ENCODE measurements around the gene IL6R. TPM values are rescaled to one million over a fixed set of nuclear protein-coding genes. Genes with fewer than 3 reads are reported as not detected.

The IL6R gene
- polyA plus RNA-seq, 3 donors, result 6.5 to 8.2 (median 6.8) TPM

GRCh38 chr1:154490317-154490716 lies 85.2 kb downstream of the IL6R start:
- no peak for DNase-seq (ENCODE audit: extremely low read depth in 1 of 11, low read depth in 9 of 11, low spot score in 4 of 11)

- DNase-seq (ENCODE audit: extremely low read depth in 1 of 11, low read depth in 9 of 11, low spot score in 4 of 11), result no peak
These were observed 87.0 kb downstream of the IL6R start for GRCh38 chr1:154492115-154492514.

- DNase-seq (ENCODE audit: extremely low read depth in 1 of 11, low read depth in 9 of 11, low spot score in 4 of 11), result no peak
These were observed 88.1 kb downstream of the IL6R start for GRCh38 chr1:154493276-154493675.

- DNase-seq (ENCODE audit: extremely low read depth in 1 of 11, low read depth in 9 of 11, low spot score in 4 of 11), result no peak
These were observed 90.5 kb downstream of the IL6R start for GRCh38 chr1:154495496-154496273.

- DNase-seq (ENCODE audit: extremely low read depth in 1 of 11, low read depth in 9 of 11, low spot score in 4 of 11), result no peak
These were observed 91.2 kb downstream of the IL6R start for GRCh38 chr1:154496383-154496782.

GRCh38 chr1:154497026-154497806 lies 92.1 kb downstream of the IL6R start:
- DNase-seq (ENCODE audit: extremely low read depth in 1 of 11, low read depth in 9 of 11, low spot score in 4 of 11), result peak in 1 of 11 donors; percentile 12

GRCh38 chr1:154499446-154499845 lies 94.3 kb downstream of the IL6R start:
- no peak for DNase-seq (ENCODE audit: extremely low read depth in 1 of 11, low read depth in 9 of 11, low spot score in 4 of 11)

- DNase-seq (ENCODE audit: extremely low read depth in 1 of 11, low read depth in 9 of 11, low spot score in 4 of 11), result no peak
These were observed 95.4 kb downstream of the IL6R start for GRCh38 chr1:154500533-154500932.

- no peak for DNase-seq (ENCODE audit: extremely low read depth in 1 of 11, low read depth in 9 of 11, low spot score in 4 of 11)
These were observed 96.4 kb downstream of the IL6R start for GRCh38 chr1:154501423-154502065.

- peak in 1 of 11 donors; percentile 50 for DNase-seq (ENCODE audit: extremely low read depth in 1 of 11, low read depth in 9 of 11, low spot score in 4 of 11)
These were observed 97.1 kb downstream of the IL6R start, which contains the start of the genes SHE and TDRD10 for GRCh38 chr1:154502066-154502743. Gene SHE (minus strand): TSS chr1:154502412. CDS start chr1:154502026, 386 bp downstream. Gene TDRD10 (plus strand): TSS chr1:154502219. CDS start chr1:154506904, 4,685 bp downstream.

GRCh38 chr1:154502744-154503115 lies 97.6 kb downstream of the IL6R start:
- no peak for DNase-seq (ENCODE audit: extremely low read depth in 1 of 11, low read depth in 9 of 11, low spot score in 4 of 11)

GRCh38 chr1:154503898-154504297 lies 98.8 kb downstream of the IL6R start:
- DNase-seq (ENCODE audit: extremely low read depth in 1 of 11, low read depth in 9 of 11, low spot score in 4 of 11), result no peak

GRCh38 chr1:154512760-154513159 lies 107.6 kb downstream of the IL6R start:
- DNase-seq (ENCODE audit: extremely low read depth in 1 of 11, low read depth in 9 of 11, low spot score in 4 of 11), result no peak

- no peak for DNase-seq (ENCODE audit: extremely low read depth in 1 of 11, low read depth in 9 of 11, low spot score in 4 of 11)
These were observed 109.0 kb downstream of the IL6R start for GRCh38 chr1:154514066-154514553.

GRCh38 chr1:154517661-154518060 lies 112.5 kb downstream of the IL6R start:
- no peak for DNase-seq (ENCODE audit: extremely low read depth in 1 of 11, low read depth in 9 of 11, low spot score in 4 of 11)

All from renal cortex interstitium (tissue), 11 donors.